ENCODE results near the gene TLK1. TPM values are rescaled to one million over a fixed set of nuclear protein-coding genes. Genes with fewer than 3 reads are reported as not detected.

Gene TLK1
- polyA plus RNA-seq, 1 of the 3 experiments (the other 2 are of a cell fraction), result 4.8 TPM

DNA sequence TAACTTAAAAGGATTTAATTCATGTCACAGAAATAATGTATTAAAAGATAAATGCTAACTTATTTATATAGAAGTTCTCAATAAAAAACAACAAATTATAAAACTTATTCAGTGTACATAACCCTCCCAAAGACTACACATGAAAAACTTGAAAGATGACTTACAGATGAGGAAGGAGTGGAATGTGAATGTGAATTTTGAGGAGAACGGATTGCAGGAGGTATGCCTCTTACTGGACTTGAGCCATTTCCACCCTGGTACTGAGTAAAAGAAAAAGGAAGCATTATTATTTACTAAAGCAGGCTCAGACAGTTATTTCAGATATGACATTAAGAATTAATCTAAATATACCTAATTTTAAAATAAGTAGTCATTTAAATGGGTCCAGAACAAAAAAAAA lies 104.4 kb downstream of the TLK1 start:
- no peak for DNase-seq
- no peak overlapping the region for H3K4me2 ChIP-seq
- no peaks in the 10 kb centered on the region for H3K27me3 ChIP-seq (ENCODE audit: insufficient read depth)
- ChIA-PET CTCF (no interaction called here), POLR2A (no interaction called here)
- no peaks in the 10 kb centered on the region for H3K9me2 ChIP-seq
- no peaks in the 10 kb centered on the region for H3K9me3 ChIP-seq
- TF ChIP-seq NFIC (IDR thresholded peaks at IDR 0.05; ENCODE audit: borderline replicate concordance) (0 out of 2 replicates have a peak, but pooled peaks have one; percentile 25), RAD21 (IDR thresholded peaks at IDR 0.05; ENCODE audit: low read length) (no peak)
- 52% methylated on average over 1 of the region's 1 CpG for WGBS (ENCODE audit: low lambda C conversion rate)
- no peaks in the 10 kb centered on the region for H4K20me1 ChIP-seq (ENCODE audit: insufficient read depth)
- no peak overlapping the region for H3K9ac ChIP-seq
- H3K4me3 ChIP-seq (ENCODE audit: low read depth in 2 of 2, low read length in 1 of 2), result no peak overlapping the region
- peak overlapping the region in 1 of 2 experiments; percentile 11; a peak in 1 of 4 replicates for H3K27ac ChIP-seq (ENCODE audit: low read depth in 2 of 2, low read length in 1 of 2)
- peaks cover 7% of the 10 kb centered on the region for H3K79me2 ChIP-seq (ENCODE audit: insufficient read depth)
- no peaks in the 10 kb centered on the region for H3F3A ChIP-seq (replicated peaks; ENCODE audit: insufficient read depth)
- H2AFZ ChIP-seq (ENCODE audit: low read depth), result no peak overlapping the region
- no peaks in the 10 kb centered on the region; a peak in 1 of 4 replicates for H3K4me1 ChIP-seq (ENCODE audit: control insufficient read depth in 1 of 2, insufficient read depth in 2 of 2, low read depth in 1 of 2, low read length in 1 of 2)
- peaks cover 57 to 75% of the 10 kb centered on the region in 2 experiments for H3K36me3 ChIP-seq (replicated peaks in 1 of 2; ENCODE audit: control insufficient read depth in 1 of 2, insufficient read depth in 2 of 2, low read length in 1 of 2)

DNA sequence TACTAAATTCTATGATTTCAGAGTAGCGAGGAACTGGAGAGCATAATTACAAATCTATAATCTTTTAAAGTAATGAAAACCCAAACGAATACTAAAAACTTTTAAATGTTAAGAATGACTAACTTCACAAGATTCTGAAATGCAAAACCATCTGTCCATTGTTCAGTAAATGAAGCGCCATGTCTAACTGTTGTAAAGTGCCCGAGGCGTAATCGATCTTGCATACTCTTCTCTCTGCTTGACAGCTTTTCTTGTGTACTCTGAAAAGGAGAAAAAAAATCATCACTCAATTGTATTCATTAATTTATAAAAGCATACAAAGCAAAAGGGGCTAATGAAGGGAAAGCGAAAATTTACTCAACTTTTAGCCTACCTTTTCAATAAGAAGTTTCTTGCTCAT lies 111.0 kb downstream of the TLK1 start:
- 97% methylated on average over 7 of the region's 7 CpGs for WGBS (ENCODE audit: low lambda C conversion rate)
- H3K4me1 ChIP-seq (ENCODE audit: control insufficient read depth in 1 of 2, insufficient read depth in 2 of 2, low read depth in 1 of 2, low read length in 1 of 2), result no peaks in the 10 kb centered on the region
- no peak overlapping the region for H3K4me3 ChIP-seq (ENCODE audit: low read depth in 2 of 2, low read length in 1 of 2)
- no peaks in the 10 kb centered on the region for H3F3A ChIP-seq (replicated peaks; ENCODE audit: insufficient read depth)
- no peak for DNase-seq
- TF ChIP-seq, protein P1, sequence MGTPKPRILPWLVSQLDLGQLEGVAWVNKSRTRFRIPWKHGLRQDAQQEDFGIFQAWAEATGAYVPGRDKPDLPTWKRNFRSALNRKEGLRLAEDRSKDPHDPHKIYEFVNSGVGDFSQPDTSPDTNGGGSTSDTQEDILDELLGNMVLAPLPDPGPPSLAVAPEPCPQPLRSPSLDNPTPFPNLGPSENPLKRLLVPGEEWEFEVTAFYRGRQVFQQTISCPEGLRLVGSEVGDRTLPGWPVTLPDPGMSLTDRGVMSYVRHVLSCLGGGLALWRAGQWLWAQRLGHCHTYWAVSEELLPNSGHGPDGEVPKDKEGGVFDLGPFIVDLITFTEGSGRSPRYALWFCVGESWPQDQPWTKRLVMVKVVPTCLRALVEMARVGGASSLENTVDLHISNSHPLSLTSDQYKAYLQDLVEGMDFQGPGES (IDR thresholded peaks at IDR 0.05; ENCODE audit: low read depth, low read length), result no peak
- TF ChIP-seq NRF1 (IDR thresholded peaks at IDR 0.05; ENCODE audit: low read depth, low read length), result no peak
- no peak for TF ChIP-seq FOXJ3 (CRISPR knock-in tag; IDR thresholded peaks at IDR 0.05)
- no peak for TF ChIP-seq FOSL2 (IDR thresholded peaks at IDR 0.05; ENCODE audit: borderline replicate concordance, low read depth)
- H2AFZ ChIP-seq (ENCODE audit: low read depth), result no peak overlapping the region
- no peak overlapping the region for H3K9ac ChIP-seq
- H3K9me2 ChIP-seq, result no peaks in the 10 kb centered on the region
- CTCF ChIA-PET, result interaction anchor here (0.8 kb wide), 1 partner anchor 367 kb away, joined by 3 read pairs; no protein-coding TSS in a partner anchor
- H3K36me3 ChIP-seq (replicated peaks in 1 of 2; ENCODE audit: control insufficient read depth in 1 of 2, insufficient read depth in 2 of 2, low read length in 1 of 2), result peaks cover 62 to 76% of the 10 kb centered on the region in 2 experiments
- POLR2A ChIA-PET, result no interaction called here
- H3K27me3 ChIP-seq (ENCODE audit: insufficient read depth), result no peaks in the 10 kb centered on the region
- no peak overlapping the region for H3K27ac ChIP-seq (ENCODE audit: low read depth in 2 of 2, low read length in 1 of 2)
- no peak overlapping the region for H3K4me2 ChIP-seq
- H3K9me3 ChIP-seq, result 0 out of 2 replicates have a peak, but pooled peaks cover 4% of the 10 kb centered on the region
- H3K79me2 ChIP-seq (ENCODE audit: insufficient read depth), result 0 out of 2 replicates have a peak, but pooled peaks cover 3% of the 10 kb centered on the region
- H4K20me1 ChIP-seq (ENCODE audit: insufficient read depth), result no peaks in the 10 kb centered on the region

DNA sequence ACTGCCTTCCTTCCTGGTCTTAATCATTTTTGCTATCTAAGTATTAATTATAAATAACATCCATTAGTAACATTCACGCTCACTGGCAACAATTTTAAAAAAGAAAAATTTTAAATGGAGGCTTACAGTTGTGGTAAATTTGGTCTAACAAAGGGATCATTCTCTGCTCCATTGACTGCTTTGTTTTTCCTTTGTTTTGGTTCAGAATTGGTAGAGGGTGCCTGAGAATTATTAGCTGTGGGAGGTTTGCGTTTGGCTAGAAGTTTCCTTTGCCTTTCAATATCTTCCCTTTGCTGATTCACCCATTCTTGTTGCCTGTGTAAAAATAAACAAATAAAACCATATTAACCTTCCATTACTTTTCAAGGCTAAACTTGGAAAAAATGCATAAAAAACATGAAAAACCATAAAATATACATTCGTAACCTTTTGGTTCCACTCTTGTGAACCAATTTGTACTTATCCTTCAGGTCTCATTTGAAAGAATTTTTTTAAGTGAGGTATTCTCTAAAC lies 114.6 kb downstream of the TLK1 start:
- H3K9me2 ChIP-seq, result no peaks in the 10 kb centered on the region
- H3K36me3 ChIP-seq (replicated peaks in 1 of 2; ENCODE audit: control insufficient read depth in 1 of 2, insufficient read depth in 2 of 2, low read length in 1 of 2), result peaks cover 58 to 76% of the 10 kb centered on the region in 2 experiments
- 98% methylated on average over 3 of the region's 3 CpGs for WGBS (ENCODE audit: low lambda C conversion rate)
- H3F3A ChIP-seq (replicated peaks; ENCODE audit: insufficient read depth), result no peaks in the 10 kb centered on the region
- no peak overlapping the region for H3K9ac ChIP-seq
- H3K4me2 ChIP-seq, result no peak overlapping the region
- ChIA-PET POLR2A (no interaction called here), CTCF (no interaction called here)
- H3K27ac ChIP-seq (ENCODE audit: low read depth in 2 of 2, low read length in 1 of 2), result no peak overlapping the region
- H4K20me1 ChIP-seq (ENCODE audit: insufficient read depth), result no peaks in the 10 kb centered on the region
- H3K9me3 ChIP-seq, result 0 out of 2 replicates have a peak, but pooled peaks cover 4% of the 10 kb centered on the region
- H2AFZ ChIP-seq (ENCODE audit: low read depth), result no peak overlapping the region
- no peaks in the 10 kb centered on the region for H3K27me3 ChIP-seq (ENCODE audit: insufficient read depth)
- H3K79me2 ChIP-seq (ENCODE audit: insufficient read depth), result peaks cover 3% of the 10 kb centered on the region; the same call in 1 of the 2 replicates
- DNase-seq, result no peak
- H3K4me1 ChIP-seq (ENCODE audit: control insufficient read depth in 1 of 2, insufficient read depth in 2 of 2, low read depth in 1 of 2, low read length in 1 of 2), result no peaks in the 10 kb centered on the region
- no peak overlapping the region for H3K4me3 ChIP-seq (ENCODE audit: low read depth in 2 of 2, low read length in 1 of 2)
- TF ChIP-seq FOSL2 (IDR thresholded peaks at IDR 0.05; ENCODE audit: borderline replicate concordance, low read depth), result no peak
- TF ChIP-seq, protein P1 (IDR thresholded peaks at IDR 0.05; ENCODE audit: low read depth, low read length), result no peak
- TF ChIP-seq, protein P2, sequence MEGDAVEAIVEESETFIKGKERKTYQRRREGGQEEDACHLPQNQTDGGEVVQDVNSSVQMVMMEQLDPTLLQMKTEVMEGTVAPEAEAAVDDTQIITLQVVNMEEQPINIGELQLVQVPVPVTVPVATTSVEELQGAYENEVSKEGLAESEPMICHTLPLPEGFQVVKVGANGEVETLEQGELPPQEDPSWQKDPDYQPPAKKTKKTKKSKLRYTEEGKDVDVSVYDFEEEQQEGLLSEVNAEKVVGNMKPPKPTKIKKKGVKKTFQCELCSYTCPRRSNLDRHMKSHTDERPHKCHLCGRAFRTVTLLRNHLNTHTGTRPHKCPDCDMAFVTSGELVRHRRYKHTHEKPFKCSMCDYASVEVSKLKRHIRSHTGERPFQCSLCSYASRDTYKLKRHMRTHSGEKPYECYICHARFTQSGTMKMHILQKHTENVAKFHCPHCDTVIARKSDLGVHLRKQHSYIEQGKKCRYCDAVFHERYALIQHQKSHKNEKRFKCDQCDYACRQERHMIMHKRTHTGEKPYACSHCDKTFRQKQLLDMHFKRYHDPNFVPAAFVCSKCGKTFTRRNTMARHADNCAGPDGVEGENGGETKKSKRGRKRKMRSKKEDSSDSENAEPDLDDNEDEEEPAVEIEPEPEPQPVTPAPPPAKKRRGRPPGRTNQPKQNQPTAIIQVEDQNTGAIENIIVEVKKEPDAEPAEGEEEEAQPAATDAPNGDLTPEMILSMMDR (IDR thresholded peaks at IDR 0.05), result no peak
- TF ChIP-seq EP300 (IDR thresholded peaks at IDR 0.05; ENCODE audit: borderline replicate concordance in 1 of 2, low read depth in 1 of 2, low read length in 1 of 2), result no peak
- TF ChIP-seq RXRA (IDR thresholded peaks at IDR 0.05; ENCODE audit: borderline replicate concordance, low read depth), result no peak
- TF ChIP-seq, protein P3, sequence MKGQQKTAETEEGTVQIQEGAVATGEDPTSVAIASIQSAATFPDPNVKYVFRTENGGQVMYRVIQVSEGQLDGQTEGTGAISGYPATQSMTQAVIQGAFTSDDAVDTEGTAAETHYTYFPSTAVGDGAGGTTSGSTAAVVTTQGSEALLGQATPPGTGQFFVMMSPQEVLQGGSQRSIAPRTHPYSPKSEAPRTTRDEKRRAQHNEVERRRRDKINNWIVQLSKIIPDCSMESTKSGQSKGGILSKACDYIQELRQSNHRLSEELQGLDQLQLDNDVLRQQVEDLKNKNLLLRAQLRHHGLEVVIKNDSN (IDR thresholded peaks at IDR 0.05; ENCODE audit: borderline replicate concordance, low read depth), result no peak
- TF ChIP-seq NFIC (IDR thresholded peaks at IDR 0.05; ENCODE audit: borderline replicate concordance), result no peak
- no peak for TF ChIP-seq MXI1 (IDR thresholded peaks at IDR 0.05; ENCODE audit: low read depth, low read length)
- TF ChIP-seq, protein P4, sequence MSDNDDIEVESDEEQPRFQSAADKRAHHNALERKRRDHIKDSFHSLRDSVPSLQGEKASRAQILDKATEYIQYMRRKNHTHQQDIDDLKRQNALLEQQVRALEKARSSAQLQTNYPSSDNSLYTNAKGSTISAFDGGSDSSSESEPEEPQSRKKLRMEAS (IDR thresholded peaks at IDR 0.05; ENCODE audit: low read depth), result no peak
- TF ChIP-seq JUND (IDR thresholded peaks at IDR 0.05), result no peak
